ENCODE measurements around the gene UGT2A1.

UGT2A1 gene

DNA sequence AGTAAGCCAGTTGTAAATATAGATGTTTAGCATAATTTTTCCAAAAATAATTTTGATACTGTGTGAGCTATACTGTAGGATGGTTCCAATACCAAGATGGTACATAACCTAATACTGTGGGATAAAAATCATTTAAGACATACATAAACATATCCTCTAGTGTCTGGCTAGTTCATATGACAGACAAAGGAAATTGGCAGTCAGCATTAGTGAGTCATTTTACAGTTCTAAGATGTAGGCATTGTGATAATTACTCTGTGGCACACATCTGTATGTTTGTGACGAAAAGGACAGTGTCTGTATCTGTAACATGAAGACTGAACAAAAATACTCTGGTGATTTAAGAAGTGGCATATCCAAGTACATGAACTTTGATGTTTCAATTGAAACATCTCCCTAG lies 63.2 kb downstream of the UGT2A1 start:
- DNase-seq (ENCODE audit: insufficient read length, low spot score), result no peak
- FAIRE-seq, result no peak
- TF ChIP-seq, protein P1, sequence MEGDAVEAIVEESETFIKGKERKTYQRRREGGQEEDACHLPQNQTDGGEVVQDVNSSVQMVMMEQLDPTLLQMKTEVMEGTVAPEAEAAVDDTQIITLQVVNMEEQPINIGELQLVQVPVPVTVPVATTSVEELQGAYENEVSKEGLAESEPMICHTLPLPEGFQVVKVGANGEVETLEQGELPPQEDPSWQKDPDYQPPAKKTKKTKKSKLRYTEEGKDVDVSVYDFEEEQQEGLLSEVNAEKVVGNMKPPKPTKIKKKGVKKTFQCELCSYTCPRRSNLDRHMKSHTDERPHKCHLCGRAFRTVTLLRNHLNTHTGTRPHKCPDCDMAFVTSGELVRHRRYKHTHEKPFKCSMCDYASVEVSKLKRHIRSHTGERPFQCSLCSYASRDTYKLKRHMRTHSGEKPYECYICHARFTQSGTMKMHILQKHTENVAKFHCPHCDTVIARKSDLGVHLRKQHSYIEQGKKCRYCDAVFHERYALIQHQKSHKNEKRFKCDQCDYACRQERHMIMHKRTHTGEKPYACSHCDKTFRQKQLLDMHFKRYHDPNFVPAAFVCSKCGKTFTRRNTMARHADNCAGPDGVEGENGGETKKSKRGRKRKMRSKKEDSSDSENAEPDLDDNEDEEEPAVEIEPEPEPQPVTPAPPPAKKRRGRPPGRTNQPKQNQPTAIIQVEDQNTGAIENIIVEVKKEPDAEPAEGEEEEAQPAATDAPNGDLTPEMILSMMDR (IDR thresholded peaks at IDR 0.05; ENCODE audit: insufficient read depth, missing control alignments), result no peak

DNA sequence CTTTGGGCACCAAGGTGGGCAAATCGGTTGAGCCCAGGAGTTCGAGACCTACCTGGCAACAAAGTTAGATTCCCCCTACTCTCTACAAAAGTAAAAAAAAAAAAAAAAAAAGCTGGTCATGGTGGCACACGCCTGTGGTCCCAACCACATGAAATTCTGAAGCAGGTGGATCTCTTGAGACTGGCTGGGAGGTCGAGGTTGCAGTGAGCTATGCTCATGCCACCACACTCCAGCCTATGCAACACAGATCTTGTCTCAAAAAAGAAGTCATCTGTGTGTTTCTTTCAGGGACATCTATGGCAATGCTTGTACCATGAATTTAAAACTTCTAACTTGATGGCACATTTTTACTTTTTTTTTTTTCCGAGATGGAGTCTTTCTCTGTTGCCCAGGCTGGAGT lies 68.9 kb downstream of the UGT2A1 start:
- DNase-seq (ENCODE audit: insufficient read length, low spot score) (no peak), FAIRE-seq (no peak)
- TF ChIP-seq, protein P1 (IDR thresholded peaks at IDR 0.05; ENCODE audit: insufficient read depth, missing control alignments), result no peak

GRCh38 chr4:69583543-69583942 lies 69.5 kb downstream of the UGT2A1 start:
- FAIRE-seq, result no peak
- TF ChIP-seq, protein P1 (IDR thresholded peaks at IDR 0.05; ENCODE audit: insufficient read depth, missing control alignments), result no peak
- DNase-seq (ENCODE audit: insufficient read length, low spot score), result no peak

DNA sequence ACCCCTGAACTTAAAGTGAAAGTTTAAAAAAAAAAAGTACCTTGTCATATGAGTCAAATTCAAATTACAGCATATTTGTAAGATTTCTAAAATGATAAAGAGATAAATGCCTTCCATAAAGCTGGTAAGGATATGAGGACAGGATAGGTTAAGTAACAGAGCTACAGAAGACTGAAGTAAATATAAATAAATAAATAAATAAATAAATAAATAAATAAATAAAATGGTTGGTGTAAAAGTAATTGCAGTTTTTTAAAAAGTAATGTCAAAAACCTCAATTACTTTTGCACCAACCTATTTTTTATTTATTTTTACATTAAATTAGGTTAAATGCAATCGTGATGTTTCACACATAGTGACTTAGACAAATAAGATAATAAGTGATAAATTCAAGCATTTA lies 75.8 kb downstream of the UGT2A1 start:
- DNase-seq (ENCODE audit: insufficient read length, low spot score) (no peak), FAIRE-seq (no peak)
- TF ChIP-seq, protein P1 (IDR thresholded peaks at IDR 0.05; ENCODE audit: insufficient read depth, missing control alignments), result no peak

DNA sequence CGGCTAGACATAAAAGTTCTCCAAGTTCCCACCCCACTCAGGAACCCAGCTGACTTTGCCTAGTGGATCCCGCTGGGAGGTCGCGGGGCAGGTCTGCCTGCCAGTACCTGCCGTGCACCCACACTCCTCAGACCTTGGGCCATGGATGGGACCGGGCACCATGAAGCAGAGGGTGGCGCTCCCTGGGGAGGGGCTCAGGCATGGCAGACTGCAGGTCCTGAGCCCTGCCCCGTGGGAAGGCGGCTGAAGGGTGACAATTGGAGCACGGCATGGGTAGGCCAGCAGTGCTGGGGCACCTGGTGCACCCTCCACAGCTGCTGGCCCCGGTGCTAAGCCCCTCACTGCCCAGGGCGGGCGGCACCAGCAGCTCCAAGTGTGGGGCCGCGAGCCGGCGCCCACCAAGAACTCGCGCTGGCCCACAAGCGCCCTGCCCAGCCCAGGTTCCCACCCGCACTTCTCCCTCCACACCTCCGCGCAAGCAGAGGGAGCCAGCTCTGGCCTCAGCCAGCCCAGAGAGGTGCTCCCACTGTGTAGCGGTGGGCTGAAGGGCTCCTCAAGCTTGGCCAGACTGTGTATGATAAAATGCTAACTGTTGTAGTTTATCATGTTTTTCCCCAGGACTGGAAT lies 76.7 kb downstream of the UGT2A1 start:
- no peak for DNase-seq (ENCODE audit: insufficient read length, low spot score)
- FAIRE-seq, result no peak
- TF ChIP-seq, protein P1 (IDR thresholded peaks at IDR 0.05; ENCODE audit: insufficient read depth, missing control alignments), result no peak

DNA sequence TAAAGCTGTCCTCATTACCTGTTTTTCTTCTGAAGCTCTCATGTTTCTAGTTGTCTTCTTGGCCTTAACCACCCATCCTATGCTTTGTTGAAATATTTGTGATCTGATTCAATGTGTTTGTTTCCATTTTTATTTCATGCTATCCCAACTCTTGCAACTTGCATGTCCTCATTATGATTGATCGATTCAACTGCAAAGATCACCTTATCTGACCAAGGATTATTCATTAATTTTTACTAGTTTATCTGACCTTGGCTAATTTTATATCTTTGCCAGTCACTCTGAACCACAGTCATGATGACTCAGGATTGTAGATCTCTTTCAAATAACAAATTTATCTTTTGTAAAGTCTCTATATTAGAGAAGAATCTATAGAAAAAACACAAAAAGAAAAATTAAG lies 84.3 kb downstream of the UGT2A1 start:
- TF ChIP-seq, protein P1 (IDR thresholded peaks at IDR 0.05; ENCODE audit: insufficient read depth, missing control alignments), result no peak
- no peak for FAIRE-seq

GRCh38 chr4:69563424-69563823 lies 89.6 kb downstream of the UGT2A1 start:
- DNase-seq (ENCODE audit: insufficient read length, low spot score) (no peak), FAIRE-seq (no peak)
- TF ChIP-seq, protein P1 (IDR thresholded peaks at IDR 0.05; ENCODE audit: insufficient read depth, missing control alignments), result no peak

More for the DNA sequence above, 84.3 kb downstream of the UGT2A1 start:
- DNase-seq (ENCODE audit: insufficient read length, low spot score), result no peak
